ENCODE data around the gene SMIM17. TPM values are rescaled to one million over a fixed set of nuclear protein-coding genes. Genes with fewer than 3 reads are reported as not detected.
A peak's percentile ranks its signal among the peaks of the same experiment; 100 is the strongest.

SMIM17 gene
- total RNA-seq, result 0.07 TPM in 1 of 2 replicates, not detected in the other

DNA sequence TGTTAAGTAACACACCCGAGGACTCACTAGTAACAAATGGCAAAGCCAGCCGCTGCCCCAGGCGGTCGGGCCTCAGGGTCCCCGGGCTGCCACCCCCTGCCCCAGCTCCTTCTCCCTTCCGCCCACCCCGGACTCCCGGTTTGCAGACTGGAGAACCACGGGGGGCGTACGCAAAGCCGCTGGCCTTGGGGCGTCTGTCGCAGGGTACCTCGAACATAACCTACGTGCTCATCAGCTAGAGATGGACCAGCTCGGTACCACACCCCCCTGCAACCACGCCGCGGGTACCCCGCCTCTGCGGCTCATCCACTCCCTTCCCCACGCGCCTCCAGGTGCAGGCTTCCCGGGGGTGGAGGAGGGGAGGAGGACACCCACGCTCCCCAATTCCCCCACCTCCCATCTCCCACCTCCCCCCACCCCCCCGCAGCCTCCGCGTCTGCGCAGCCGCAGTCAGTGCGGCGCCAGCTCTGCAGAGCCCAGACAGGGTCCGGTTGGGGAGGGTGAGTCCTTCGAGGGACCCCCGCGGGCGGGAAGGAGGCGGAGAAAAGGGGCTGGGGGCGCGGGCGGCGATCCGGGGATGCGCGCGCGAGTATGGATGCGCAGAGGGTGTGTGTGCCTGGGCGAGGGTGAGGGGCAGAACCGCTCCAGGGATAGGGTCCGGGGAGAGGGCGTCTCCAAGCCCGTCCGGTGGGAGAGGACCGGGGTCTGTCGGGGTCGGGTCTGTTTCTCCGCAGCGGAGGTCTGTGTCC is at the start of gene SMIM17:
Gene SMIM17, plus strand, starts transcription at position 449 of the 749 bp plus-strand sequence. CDS start 2,509 bp downstream, outside the sequence.
- no peak within 1 kb of the TSS for H3K4me3 ChIP-seq (ENCODE audit: low read depth, low read length)
- TF ChIP-seq, protein P1, sequence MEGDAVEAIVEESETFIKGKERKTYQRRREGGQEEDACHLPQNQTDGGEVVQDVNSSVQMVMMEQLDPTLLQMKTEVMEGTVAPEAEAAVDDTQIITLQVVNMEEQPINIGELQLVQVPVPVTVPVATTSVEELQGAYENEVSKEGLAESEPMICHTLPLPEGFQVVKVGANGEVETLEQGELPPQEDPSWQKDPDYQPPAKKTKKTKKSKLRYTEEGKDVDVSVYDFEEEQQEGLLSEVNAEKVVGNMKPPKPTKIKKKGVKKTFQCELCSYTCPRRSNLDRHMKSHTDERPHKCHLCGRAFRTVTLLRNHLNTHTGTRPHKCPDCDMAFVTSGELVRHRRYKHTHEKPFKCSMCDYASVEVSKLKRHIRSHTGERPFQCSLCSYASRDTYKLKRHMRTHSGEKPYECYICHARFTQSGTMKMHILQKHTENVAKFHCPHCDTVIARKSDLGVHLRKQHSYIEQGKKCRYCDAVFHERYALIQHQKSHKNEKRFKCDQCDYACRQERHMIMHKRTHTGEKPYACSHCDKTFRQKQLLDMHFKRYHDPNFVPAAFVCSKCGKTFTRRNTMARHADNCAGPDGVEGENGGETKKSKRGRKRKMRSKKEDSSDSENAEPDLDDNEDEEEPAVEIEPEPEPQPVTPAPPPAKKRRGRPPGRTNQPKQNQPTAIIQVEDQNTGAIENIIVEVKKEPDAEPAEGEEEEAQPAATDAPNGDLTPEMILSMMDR (conservative IDR thresholded peaks at IDR 0.05; ENCODE audit: low read depth, low read length), result no peak
- no peak for DNase-seq (ENCODE audit: low read depth)

DNA sequence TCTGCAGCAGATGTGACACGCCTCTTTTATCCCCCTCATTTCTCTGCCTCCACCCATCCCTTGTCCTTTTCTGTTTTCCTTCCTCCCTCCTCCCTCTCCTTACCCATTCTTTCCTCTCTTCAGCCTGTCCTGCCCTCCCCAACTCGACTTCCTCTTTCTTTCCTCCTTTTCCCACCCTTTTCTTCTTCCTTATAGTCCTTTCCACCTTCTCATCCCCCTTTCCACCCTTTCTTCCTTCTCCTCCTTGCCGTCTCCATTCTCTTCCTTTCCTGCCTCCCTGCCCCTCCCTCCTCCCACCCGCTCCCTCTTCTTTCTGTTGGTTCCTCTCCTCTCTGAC is 48.5 kb upstream of the SMIM17 start:
- TF ChIP-seq, protein P1 (conservative IDR thresholded peaks at IDR 0.05; ENCODE audit: low read depth, low read length), result no peak
- no peak for DNase-seq (ENCODE audit: low read depth)
- no peak overlapping the region for H3K4me3 ChIP-seq (ENCODE audit: low read depth, low read length)

DNA sequence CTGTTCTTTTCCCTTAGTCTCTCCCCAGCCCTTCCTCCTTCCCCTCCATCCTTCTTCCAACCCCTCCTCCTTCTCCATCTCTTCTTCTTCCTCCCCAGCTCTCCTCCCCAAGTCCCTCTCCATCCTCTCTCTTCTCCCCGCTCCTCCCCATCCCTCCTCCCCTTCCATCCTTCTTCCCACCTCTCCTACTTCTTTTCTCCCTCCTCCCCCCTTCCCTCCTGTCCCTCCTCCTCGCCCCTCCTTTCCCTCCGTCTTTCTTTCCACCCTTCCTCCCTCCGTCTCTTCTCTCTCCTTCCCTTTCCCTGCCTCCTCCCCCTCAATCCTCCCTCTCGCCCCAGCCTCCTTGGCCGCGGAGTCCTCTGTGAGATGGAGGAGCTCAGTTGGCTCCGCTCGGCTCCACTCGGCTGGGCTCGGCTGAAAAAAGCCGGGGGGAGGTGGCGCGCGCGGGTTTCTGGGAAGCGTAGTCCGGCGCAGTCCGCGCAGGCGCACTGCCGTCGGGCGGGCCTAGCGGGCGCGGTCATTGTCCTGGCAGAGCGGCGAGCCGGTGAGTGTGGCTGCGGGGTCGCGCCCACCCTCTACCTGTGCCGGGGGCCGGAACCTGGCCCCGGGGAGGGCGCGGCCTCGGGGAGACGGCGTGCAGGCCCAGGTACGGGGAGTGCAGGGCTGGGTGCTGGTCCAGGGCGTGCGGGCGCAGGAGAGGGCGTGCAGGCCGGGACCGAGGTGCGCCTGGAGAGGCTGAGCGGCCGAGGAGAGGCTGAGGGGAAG is 48.0 kb upstream of the SMIM17 start, which contains the start of gene ZNF71:
Gene ZNF71, plus strand, starts transcription at position 520 of the 765 bp plus-strand sequence. CDS start 6,257 bp downstream, outside the sequence.
- peak; percentile 30 for DNase-seq (ENCODE audit: low read depth)
- TF ChIP-seq, protein P1 (conservative IDR thresholded peaks at IDR 0.05; ENCODE audit: low read depth, low read length), result no peak

GRCh38 chr19:56595548-56595899 is 47.4 kb upstream of the SMIM17 start:
- TF ChIP-seq, protein P1 (conservative IDR thresholded peaks at IDR 0.05; ENCODE audit: low read depth, low read length), result no peak
- peak; percentile 10 for DNase-seq (ENCODE audit: low read depth)

More for the DNA sequence above, 48.0 kb upstream of the SMIM17 start, which contains the start of gene ZNF71:
- H3K4me3 ChIP-seq (ENCODE audit: low read depth, low read length), result peak within 1 kb of the TSS; percentile 98

DNA sequence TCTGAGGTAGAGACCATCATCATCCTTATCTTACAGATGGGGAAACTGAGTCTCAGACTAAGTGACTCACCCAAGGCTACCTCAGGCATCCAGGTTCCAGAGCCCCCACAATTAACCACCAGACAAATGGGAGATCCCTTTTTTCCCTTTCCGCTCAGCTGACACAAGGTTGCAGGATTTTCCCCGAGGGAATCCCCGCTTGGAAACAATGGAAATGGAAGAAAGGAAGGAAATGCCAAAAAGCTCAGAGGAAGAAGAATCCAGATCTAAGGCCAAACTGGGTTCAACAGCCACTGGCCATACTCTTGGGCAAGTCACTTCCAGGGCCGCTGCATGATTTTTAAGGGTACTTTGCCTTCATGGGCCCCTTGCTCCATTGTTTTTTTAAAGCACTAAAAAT is 46.3 kb upstream of the SMIM17 start:
- DNase-seq (ENCODE audit: low read depth), result no peak
- H3K4me3 ChIP-seq (ENCODE audit: low read depth, low read length), result no peak overlapping the region
- TF ChIP-seq, protein P1 (conservative IDR thresholded peaks at IDR 0.05; ENCODE audit: low read depth, low read length), result no peak

More at GRCh38 chr19:56595548-56595899, 47.4 kb upstream of the SMIM17 start:
- H3K4me3 ChIP-seq (ENCODE audit: low read depth, low read length), result peak overlapping the region; percentile 98

GRCh38 chr19:56597696-56598095 is 45.3 kb upstream of the SMIM17 start:
- no peak overlapping the region for H3K4me3 ChIP-seq (ENCODE audit: low read depth, low read length)
- no peak for DNase-seq (ENCODE audit: low read depth)

More at GRCh38 chr19:56597696-56598095, 45.3 kb upstream of the SMIM17 start:
- TF ChIP-seq, protein P1 (conservative IDR thresholded peaks at IDR 0.05; ENCODE audit: low read depth, low read length), result no peak

Measured in epithelial cell of proximal tubule (primary cell).